ENCODE measurements around the gene MYEF2. TPM values are rescaled to one million over a fixed set of nuclear protein-coding genes. Genes with fewer than 3 reads are reported as not detected.

The MYEF2 gene
- total RNA-seq, 1 donor from 2014 or later, result 140 TPM

DNA sequence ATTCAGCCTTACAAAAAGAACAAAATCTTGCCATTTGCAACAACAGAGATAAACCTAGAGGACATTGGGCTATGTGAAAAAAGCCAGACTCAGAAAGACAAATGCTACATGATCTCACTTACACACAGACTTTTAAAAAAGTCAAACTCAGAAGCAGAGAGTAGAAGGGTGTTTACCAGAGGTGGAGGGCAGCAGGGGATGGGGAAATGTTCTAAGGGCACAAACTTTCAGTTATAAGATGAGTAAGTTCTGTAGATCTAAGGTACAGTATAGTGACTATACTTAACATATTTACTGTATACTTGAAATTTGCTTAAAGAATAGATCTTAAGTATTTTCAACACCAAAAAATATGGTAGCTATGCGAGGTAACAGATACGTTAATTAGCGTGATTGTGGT is 3.0 kb downstream of the MYEF2 start:
- Mint-ChIP-seq H3K4me1 (peaks cover 23% of the 10 kb centered on the region), H3K9me3 (peaks cover 37% of the 10 kb centered on the region), H3K27me3 (ENCODE audit: insufficient read depth, low read depth) (peaks cover 7% of the 10 kb centered on the region), H3K4me3 (no peak overlapping the region), H3K36me3 (peaks cover 55% of the 10 kb centered on the region), H3K27ac (no peak overlapping the region)
- Histone ChIP-seq H3K27me3 (no peaks in the 10 kb centered on the region), H3K9ac (no peak overlapping the region), H3K79me2 (ENCODE audit: low read depth) (peaks cover 80% of the 10 kb centered on the region), H3K4me2 (peak overlapping the region; percentile 82), H3K4me3 (no peak overlapping the region), H3K27ac (no peak overlapping the region), H3K9me3 (ENCODE audit: low read depth) (no peaks in the 10 kb centered on the region), H3K4me1 (peaks cover 40% of the 10 kb centered on the region), H3F3A (ENCODE audit: low read depth) (peaks cover 17% of the 10 kb centered on the region), H4K20me1 (ENCODE audit: low read depth) (peaks cover 71% of the 10 kb centered on the region), H2AFZ (replicated peaks) (no peak overlapping the region), H3K36me3 (no peaks in the 10 kb centered on the region)
- DNase-seq (ENCODE audit: low spot score), result no peak
- TF ChIP-seq EZH2phosphoT487 (IDR thresholded peaks at IDR 0.05) (no peak), EZH2 (IDR thresholded peaks at IDR 0.05) (no peak)
- TF ChIP-seq, protein P1, sequence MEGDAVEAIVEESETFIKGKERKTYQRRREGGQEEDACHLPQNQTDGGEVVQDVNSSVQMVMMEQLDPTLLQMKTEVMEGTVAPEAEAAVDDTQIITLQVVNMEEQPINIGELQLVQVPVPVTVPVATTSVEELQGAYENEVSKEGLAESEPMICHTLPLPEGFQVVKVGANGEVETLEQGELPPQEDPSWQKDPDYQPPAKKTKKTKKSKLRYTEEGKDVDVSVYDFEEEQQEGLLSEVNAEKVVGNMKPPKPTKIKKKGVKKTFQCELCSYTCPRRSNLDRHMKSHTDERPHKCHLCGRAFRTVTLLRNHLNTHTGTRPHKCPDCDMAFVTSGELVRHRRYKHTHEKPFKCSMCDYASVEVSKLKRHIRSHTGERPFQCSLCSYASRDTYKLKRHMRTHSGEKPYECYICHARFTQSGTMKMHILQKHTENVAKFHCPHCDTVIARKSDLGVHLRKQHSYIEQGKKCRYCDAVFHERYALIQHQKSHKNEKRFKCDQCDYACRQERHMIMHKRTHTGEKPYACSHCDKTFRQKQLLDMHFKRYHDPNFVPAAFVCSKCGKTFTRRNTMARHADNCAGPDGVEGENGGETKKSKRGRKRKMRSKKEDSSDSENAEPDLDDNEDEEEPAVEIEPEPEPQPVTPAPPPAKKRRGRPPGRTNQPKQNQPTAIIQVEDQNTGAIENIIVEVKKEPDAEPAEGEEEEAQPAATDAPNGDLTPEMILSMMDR (IDR thresholded peaks at IDR 0.05), result no peak

DNA sequence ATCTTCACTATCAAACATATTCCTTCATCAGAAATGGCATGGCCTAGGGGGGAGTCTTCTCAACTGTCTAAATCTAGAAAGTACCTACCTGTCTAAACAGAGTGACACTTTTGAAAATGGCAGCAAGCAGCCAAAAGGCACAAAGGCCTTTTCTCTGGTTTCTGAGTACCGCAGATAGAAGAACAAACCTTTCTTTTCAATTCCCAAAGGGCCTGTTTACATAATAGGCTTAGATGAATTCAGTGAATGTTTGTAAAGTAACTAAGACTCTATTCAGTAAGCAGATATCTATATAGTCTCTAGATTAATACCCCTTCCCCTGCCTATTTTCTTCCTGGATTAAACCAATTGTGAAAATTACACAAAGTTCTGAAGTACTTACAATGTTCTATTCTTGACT is 7.1 kb downstream of the MYEF2 start:
- peak; percentile 36 for DNase-seq (ENCODE audit: low spot score)
- H3K36me3 ChIP-seq, result peaks cover 14% of the 10 kb centered on the region
- H3K4me2 ChIP-seq, result no peak overlapping the region
- no peaks in the 10 kb centered on the region for H3K27me3 ChIP-seq
- Mint-ChIP-seq H3K27ac (no peak overlapping the region), H3K9me3 (peaks cover 37% of the 10 kb centered on the region), H3K4me1 (peaks cover 2% of the 10 kb centered on the region), H3K27me3 (ENCODE audit: insufficient read depth, low read depth) (no peaks in the 10 kb centered on the region), H3K36me3 (peaks cover 71% of the 10 kb centered on the region), H3K4me3 (no peak overlapping the region)
- peaks cover 91% of the 10 kb centered on the region for H4K20me1 ChIP-seq (ENCODE audit: low read depth)
- H3K79me2 ChIP-seq (ENCODE audit: low read depth), result peaks cover 100% of the 10 kb centered on the region
- no peaks in the 10 kb centered on the region for H3F3A ChIP-seq (ENCODE audit: low read depth)
- H3K4me3 ChIP-seq, result no peak overlapping the region
- H3K4me1 ChIP-seq, result peaks cover 24% of the 10 kb centered on the region
- TF ChIP-seq, protein P1 (IDR thresholded peaks at IDR 0.05), result no peak
- peak; percentile 83 for TF ChIP-seq EZH2phosphoT487 (IDR thresholded peaks at IDR 0.05)
- no peak overlapping the region for H2AFZ ChIP-seq (replicated peaks)
- H3K9me3 ChIP-seq (ENCODE audit: low read depth), result no peaks in the 10 kb centered on the region
- H3K9ac ChIP-seq, result no peak overlapping the region
- H3K27ac ChIP-seq, result no peak overlapping the region

DNA sequence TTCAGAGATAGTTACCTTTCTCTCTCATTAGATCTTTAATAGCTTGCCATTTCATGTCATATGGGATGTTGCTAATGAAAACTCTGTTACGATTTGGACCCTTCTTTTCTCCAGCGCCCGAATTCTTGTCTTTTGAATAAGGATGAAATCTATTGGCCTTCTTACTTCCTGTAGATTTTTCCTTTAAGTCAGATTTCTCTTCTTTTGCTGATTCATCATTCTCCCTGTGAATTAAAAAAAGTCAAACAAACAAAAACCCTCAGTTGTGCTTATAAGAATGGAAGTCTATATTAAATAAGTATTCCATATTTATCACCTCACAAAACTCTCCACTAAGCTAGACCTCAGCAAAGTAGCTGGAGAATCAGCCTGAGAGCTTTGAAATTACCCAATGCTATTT is 9.5 kb downstream of the MYEF2 start:
- no peaks in the 10 kb centered on the region for H3K9me3 ChIP-seq (ENCODE audit: low read depth)
- H3K27ac Mint-ChIP-seq, result no peak overlapping the region
- no peak overlapping the region for H3K4me3 ChIP-seq
- H3K36me3 Mint-ChIP-seq, result peaks cover 67% of the 10 kb centered on the region
- no peak overlapping the region for H3K9ac ChIP-seq
- no peak for TF ChIP-seq EZH2 (IDR thresholded peaks at IDR 0.05)
- TF ChIP-seq EZH2phosphoT487 (IDR thresholded peaks at IDR 0.05), result no peak
- TF ChIP-seq, protein P1 (IDR thresholded peaks at IDR 0.05), result no peak
- H3K4me1 Mint-ChIP-seq, result no peaks in the 10 kb centered on the region
- no peak overlapping the region for H3K27ac ChIP-seq
- peaks cover 88% of the 10 kb centered on the region for H3K79me2 ChIP-seq (ENCODE audit: low read depth)
- peaks cover 34% of the 10 kb centered on the region for H3K36me3 ChIP-seq
- H4K20me1 ChIP-seq (ENCODE audit: low read depth), result peaks cover 72% of the 10 kb centered on the region
- no peak overlapping the region for H3K4me3 Mint-ChIP-seq
- peaks cover 17% of the 10 kb centered on the region for H3K4me1 ChIP-seq
- no peak for DNase-seq (ENCODE audit: low spot score)
- no peak overlapping the region for H2AFZ ChIP-seq (replicated peaks)
- H3F3A ChIP-seq (ENCODE audit: low read depth), result peaks cover 3% of the 10 kb centered on the region
- H3K4me2 ChIP-seq, result no peak overlapping the region
- H3K9me3 Mint-ChIP-seq, result peaks cover 21% of the 10 kb centered on the region
- H3K27me3 ChIP-seq, result no peaks in the 10 kb centered on the region
- no peaks in the 10 kb centered on the region for H3K27me3 Mint-ChIP-seq (ENCODE audit: insufficient read depth, low read depth)

Data from neural progenitor cell (in vitro differentiated cells).